Glomerular visceral epithelial cell (primary cell): ENCODE results near the gene SNX22.
"Not testable (repeated sequence)": the region's sequence is repeated elsewhere in the genome, so short reads cannot be mapped to it uniquely, and the experiment has no call there.

Experiments used
- DNase-seq: peaks from one replicate; pipeline ENCODE4 v3.0.0-alpha.2; 2016; ENCODE audit errors: extremely low spot score

The SNX22 gene

DNA sequence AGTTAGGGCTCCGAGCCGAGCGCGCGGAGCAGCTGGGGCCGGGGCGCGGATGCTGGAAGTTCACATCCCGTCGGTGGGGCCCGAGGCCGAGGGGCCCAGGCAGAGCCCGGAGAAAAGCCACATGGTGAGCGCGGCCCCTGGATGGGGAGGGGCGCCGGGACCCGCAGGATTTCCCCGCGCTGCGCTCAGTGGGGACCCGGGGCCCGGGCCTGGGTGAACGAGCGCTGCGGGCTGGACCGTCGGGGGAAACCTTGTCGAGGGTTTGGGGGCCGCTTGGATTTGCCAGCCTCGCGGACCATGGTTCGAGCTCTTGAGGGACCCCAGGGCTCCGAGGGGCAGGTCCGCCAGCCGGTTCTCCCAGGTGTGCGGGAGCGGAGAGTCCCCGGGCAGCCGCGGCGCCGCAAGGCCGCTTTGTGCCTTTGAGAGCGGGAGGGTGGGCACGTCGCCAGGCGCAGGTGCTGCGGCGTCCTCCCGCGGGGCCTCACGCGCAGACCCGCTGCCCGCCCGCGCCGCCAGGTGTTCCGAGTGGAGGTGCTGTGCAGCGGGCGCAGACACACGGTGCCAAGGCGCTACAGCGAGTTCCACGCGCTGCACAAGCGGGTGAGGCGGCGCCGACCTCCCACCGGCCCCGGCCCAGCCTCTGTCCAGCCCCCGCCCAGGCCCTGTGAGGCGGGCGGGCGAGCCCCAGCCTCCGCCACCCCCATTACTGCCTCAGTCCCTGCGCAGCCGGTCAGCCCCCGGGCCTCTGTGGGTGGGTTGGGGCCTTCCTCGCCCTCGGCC lies at the start of gene SNX22:
SNX22 (plus strand) TSS at position 5 of the 780 bp plus-strand sequence; CDS start at position 50, 45 bp downstream.
- no peak for DNase-seq

DNA sequence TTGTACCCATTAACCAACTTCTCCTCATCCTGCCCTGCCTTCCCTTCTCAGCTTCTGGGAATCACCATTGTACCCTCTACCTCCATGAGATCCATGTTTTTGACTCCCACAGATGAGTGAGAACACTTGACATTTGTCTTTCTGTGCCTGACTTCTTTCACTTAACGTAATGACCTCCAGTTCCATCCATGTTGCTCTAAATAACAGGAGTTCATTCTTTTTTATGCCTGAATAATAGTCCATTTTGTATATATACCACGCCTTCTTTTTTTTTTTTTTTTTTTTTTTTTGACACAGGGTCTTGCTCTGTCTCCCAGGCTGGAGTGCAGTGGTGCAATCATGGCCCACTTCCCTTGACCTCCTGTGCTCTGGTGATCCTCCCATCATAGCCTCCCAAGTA lies 49.0 kb upstream of the SNX22 start:
- no peak for DNase-seq

DNA sequence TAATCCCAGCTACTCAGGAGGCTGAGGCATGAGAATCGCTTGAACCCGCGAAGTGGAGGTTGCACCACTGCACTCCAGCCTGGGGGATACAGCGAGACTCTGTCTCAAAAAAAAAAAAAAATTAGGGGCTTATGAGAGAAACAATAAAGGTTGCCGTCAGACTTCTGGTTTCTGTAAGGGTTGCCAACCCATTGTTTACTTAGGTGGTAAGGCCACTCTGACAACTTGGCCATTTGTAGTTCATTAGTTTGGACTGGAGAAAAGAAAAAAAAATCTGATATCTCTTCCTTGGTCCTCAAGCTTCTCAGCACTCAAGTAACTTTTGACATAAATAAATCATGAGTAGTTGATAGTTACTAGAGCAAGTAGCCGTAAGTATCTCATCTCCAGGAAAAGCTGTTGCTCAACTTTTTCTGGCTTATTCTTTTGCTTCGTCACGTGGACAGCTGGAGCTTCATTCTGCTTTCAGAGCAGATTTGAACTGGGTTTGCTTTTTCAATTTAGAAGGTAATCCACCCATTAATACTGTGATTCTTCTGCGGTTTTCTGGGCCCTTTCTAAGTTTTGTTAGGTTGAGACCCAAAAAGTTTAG lies 46.3 kb upstream of the SNX22 start:
- no peak for DNase-seq

DNA sequence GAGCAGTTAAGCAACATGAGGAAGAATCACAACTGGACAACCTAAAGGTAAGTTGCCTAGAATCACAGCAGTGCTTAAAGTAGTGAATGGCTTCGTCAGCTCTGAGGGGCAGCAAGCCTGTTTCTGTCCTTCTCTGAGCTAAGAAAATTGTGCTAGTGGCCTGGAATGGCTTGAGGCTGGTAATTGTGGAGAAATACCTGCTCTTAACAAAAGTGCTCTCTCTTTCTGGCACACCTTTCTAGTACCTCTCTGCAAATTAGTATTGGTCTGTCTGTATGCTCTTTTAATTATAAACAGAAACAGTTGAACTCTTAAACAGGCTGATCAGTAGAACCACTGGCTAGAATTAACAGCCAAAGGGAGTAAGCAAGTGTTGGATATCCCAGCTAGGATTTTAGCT lies 44.2 kb upstream of the SNX22 start:
- no peak for DNase-seq

DNA sequence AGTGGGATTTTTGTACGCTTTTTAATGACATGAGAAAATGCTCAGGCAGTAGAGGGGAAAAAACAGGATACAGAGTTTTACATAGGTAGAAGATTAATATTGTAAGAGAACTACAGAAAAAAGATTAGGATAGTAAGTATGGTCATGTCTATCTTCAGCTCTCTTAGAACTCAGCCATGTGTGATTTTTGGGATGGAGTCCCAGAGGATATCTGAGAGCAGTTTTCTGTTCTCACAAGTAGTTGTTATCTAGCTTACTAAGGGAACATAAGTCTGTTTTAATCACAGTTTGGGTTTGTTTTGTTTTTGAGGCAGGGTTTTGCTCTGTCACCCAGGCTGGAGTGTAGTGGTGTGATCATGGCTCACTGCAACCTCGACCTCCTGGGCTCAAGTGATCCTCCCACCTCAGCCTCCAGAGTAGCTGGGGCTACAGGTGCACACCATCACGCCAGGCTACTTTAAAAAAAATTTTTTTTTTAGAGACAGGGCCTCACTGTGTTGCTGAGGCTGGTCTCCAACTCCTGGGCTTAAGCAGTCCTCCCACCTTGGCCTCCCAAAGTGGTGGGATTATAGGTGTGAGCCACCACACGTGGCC lies 41.3 kb upstream of the SNX22 start:
- not testable (repeated sequence) for DNase-seq

DNA sequence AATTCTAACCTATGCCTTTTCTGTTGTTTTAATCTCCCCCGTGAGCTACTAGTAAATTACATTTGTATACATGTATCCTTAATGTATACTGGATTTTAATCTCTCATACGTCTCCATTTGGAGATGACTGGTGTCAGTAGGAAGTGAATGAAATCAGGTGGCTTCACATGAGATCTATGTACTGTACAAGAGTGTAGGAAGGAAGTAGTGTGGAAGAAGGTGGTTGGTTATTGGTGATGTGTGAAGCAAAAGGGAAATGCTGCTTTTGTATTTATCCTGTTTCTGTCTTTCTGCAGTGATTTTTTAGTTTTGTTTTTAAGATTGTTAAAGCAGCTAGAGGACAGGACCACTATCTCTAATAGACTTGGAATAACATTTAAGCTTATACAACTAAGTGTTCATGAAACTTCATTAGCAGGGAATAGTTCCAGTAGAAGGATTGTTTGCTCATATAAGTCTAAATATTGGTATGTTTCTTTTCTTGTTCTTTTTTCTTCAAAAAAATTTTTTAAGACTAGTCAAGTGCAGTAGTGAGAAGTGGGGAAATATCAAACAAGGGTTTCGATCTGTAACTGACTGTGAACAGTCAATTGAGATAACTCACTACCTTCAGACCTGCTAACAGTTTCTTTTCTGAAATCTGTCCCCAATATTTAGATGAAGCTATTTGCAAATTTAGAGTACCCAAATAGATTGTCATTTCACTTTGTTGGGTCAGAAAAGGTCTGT lies 40.4 kb upstream of the SNX22 start:
- DNase-seq: no peak

DNA sequence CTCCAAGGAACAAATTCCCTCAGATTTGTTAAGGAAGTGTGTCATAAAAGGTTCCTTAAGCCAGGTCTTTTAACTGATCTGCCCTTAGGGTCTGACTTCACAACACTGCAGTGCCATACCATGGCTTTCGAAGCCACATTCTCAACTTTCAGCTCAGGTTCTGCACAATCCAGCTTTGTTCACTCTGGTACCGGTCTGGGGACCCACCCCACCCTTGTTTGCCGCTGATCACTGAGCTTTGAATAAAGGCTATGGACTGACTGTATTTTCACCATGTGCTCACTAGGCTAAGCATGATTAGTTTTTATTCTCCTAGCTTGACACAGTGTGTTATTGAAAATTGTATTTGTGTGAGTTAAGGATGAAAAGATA lies 39.9 kb upstream of the SNX22 start:
- DNase-seq: no peak

DNA sequence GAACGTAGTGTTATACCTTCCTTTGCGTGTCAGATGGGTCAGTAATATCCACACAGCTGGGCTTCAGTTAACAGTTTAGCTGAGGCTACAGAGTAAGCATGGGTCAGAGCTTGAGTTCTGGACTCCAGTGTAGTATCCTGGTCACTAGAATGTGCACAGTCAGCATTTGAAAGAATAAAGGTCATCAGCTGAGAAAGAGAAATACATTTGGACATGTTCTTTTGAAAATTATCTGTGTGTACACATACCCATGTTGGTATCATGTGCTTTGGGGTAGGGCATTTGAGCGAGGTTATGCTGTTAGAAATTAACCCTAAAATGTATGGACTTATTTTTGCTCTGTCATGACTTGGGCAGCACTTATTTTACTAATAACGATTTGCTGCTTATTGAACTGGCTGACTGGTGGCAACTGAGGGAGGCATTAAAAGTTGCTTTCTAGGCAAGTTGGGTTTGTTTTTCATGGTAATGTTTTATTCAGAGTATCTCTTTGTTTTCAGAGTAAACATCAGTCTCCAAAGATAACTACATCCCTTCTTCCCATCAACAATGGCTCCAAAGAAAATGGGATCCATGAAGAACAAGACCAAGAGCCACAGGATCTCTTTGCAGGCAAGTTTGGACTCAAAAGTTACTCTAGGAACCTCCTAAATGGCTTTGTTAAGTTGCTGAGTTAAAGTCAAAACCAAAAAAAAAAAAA lies 39.3 kb upstream of the SNX22 start:
- no peak for DNase-seq

DNA sequence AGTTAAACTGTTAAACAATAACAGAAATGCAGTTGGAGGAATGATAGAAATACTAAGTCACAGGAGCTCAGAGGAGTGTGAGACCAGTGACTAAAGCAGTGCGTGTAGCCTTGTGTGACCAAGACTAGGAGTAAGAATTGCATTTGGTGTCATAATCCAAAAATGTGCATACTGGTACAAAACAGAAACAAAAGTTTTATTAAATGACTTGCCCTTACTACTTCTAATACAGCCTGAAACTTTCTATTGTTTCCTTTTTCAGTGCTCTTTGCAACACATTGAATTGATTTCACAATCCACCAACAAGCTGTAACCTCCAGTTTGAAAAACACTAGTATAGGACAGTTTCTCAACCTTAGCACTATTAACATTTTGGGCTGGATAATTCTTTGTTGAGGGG lies 38.6 kb upstream of the SNX22 start:
- no peak for DNase-seq

DNA sequence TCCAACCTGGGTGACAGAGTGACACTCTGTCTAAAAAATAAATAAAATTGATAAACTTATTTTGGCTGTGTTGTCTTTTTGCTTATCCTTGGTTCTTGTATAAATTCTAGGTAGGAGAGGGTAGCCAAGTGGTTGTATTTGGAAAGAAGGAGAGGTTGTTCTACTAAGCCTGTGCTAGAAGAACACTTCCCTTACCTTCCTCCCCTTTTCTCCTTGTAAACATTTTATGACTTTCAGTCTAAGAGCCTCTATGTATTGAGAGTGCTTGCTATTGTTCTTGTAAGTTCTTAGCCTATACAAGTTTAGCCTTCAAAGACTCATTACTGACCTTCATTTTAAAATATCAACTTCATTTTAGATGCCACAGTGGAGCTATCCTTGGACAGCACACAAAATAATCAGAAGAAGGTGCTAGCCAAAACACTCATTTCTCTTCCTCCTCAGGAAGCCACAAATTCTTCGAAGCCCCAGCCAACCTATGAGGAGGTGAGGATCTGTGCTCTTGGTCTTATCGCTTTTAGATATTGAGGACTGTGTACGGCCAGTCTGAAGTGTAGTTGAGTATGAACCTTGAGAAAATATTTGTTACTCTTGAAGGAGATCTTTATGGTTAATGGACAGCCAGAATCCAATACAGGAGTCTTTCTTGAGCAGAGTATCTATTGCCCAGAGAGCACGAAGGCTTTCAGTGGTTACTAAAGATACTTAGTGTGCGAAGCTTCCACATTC lies 33.6 kb upstream of the SNX22 start:
- no peak for DNase-seq

DNA sequence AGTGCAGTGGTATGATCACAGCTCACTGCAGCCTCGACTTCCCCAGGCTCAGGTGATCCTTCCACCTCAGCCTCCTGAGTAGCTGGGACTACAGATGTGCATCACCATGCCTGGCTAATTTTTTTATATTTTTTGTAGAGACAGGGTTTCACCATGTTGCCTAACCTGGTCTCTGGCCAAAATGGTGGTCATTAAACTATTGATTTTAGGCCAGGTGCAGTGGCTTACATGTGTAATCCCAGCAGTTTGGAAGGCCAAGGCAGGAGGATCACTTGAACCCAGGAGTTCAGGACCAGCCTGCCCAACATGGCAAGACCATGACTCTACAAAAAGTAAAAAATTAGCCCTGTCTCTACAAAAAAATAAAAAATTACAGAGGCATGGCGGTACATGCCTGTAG lies 31.2 kb upstream of the SNX22 start:
- not testable (repeated sequence) for DNase-seq

DNA sequence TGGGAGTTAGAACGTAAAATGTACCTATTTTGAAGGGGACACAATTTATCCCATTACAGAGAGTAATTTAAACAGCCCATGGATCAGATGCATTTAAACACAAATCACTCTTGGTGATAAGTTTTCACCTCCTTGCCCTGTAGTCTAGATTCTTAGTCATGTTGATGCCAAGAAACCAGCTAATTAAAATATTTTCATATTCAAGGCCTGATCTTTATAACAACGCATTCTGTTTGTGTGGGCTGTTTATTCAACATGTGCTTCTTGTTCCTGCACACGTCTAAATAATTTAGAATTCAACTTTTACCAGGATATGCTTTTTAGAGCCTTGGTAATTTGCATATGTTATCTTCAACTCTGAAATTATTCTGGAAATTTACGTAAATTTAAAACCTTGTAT lies 29.9 kb upstream of the SNX22 start:
- DNase-seq: no peak

DNA sequence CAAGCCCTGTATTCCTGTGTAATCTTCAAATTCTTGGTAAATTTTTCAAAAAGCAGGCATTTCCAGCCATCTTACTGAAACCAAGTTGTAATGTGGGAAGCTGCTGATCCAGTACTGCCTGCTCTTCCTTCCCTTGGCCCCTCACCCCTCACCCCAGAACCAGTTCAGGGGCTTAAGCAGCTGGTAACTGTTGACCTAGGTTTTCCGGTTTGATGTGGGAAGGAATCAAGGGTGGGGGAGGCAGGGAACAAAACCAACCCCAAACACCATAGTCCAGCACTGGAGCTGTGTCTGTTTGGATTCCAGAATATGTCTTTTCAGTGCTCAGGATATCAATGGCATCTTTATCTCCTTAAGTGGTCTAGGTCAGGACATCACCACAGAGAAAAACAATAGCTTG lies 29.1 kb upstream of the SNX22 start:
- DNase-seq: no peak

DNA sequence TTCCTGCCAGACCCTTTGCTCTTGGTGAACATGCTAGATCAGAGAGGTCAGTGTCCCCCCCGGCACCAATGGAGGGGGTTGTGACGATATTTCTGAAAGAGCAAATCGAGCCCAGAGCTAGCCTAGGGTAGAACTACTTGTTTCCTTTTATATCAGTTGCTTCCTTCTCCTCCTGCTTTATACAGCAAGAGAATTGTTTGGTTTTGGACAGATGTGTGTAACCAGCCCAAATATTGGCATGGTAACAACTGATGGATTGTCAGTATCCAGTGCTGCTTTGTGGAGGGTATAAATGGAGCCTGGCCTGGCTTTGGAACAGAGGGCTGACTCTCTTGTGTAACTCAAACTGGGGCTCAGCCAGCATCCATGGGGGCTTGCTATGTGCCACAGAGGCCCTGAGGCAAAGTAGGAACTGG lies 28.6 kb upstream of the SNX22 start:
- DNase-seq: no peak

DNA sequence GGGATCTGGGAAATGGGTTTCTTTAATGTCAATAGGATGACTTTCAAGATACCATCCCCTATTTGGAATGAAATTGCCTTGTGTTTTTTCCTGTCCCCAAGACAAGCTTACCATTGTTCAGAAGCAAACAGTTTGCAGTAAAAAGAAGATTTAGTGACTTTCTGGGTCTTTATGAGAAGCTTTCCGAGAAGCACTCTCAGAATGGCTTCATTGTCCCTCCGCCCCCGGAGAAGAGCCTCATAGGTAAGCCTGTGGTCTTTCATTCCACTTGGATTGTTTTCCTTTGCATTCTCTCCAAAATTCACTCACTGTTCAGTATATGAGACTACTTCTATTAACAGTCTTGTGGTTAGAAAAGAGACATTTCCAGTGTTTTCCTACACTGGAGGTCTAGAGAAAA lies 25.6 kb upstream of the SNX22 start:
- DNase-seq: no peak

DNA sequence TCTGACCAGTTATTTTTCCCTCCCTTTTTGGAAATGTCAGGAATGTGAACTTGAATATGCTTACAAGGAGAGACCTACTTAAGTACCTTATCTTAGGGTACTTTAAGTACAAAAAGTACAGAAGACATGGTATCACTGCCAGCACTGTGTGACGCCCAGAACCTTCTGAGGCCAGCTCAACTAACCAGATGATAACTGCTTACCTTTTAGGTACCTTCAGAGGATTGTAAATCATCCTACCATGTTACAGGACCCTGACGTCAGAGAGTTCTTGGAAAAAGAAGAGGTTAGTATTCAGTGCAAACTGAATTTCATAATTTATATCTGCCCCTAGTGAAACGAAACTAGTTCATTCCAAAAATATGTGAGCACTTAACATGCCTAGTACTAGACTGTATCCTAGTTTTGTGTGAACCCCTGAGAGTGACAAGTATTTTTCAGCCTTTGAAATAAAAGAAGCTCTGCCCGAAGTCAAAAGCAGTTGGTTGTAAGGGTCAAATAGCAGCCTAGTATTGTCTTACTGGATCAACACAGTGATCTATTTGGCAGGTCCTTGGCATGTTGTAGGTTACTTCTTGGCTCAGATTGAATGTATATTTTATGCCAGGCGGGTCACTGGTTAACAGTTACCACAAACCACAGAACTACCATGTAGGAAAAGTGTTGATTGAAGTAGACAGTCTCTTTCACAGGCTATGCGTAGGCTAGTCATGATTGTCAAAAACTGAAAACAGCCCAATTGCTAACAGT lies 23.8 kb upstream of the SNX22 start:
- DNase-seq: no peak

DNA sequence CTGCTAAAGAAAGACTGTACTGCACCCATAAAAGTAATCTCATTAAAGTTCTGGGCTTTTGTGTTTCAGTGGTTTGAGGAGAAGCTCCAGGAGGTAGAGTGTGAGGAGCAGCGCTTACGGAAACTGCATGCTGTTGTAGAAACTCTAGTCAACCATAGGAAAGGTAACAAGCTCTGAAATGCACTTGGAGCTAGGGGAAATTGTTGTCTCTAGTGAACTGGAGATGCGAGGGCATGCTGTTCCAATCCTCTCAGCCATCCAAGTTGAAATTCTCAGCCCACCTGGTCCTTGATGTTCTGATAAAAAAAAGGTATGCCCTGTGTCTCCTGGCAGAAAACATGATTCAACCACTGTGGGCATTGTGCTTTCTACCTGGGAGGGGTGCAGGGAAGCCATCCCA lies 21.4 kb upstream of the SNX22 start:
- DNase-seq: no peak

DNA sequence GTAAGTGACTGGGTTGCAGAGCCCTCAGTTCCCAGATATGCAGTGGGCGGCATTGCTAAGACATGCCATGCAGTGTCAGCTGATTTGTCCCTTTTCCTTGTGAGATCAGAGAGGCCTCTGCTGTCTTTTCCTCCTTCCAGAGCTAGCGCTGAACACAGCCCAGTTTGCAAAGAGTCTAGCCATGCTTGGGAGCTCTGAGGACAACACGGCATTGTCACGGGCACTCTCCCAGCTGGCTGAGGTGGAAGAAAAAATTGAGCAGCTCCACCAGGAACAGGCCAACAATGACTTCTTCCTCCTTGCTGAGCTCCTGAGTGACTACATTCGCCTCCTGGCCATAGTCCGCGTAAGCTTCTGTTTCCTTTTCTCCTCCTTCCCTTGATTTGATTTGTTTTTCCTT lies 20.0 kb upstream of the SNX22 start:
- DNase-seq: no peak

DNA sequence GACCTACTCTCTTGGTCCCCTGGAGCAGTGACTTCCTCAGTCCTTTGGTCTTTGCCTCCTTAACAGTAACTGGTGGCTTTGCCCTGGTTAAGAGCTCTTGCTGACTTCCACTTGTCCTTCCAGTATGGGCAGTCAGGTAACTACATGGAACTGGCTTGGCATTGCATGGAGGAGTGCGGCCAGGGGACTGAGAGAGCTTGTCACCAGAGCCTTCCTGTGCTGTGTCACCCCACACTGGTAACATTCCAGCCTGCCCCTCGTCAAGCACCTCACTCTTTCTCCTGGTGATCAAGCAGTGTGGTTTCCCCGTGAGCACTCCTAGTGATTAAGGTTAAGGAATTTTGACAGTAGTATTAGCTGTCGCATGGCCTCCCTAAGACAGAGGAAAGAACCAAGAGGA lies 19.3 kb upstream of the SNX22 start:
- no peak for DNase-seq

DNA sequence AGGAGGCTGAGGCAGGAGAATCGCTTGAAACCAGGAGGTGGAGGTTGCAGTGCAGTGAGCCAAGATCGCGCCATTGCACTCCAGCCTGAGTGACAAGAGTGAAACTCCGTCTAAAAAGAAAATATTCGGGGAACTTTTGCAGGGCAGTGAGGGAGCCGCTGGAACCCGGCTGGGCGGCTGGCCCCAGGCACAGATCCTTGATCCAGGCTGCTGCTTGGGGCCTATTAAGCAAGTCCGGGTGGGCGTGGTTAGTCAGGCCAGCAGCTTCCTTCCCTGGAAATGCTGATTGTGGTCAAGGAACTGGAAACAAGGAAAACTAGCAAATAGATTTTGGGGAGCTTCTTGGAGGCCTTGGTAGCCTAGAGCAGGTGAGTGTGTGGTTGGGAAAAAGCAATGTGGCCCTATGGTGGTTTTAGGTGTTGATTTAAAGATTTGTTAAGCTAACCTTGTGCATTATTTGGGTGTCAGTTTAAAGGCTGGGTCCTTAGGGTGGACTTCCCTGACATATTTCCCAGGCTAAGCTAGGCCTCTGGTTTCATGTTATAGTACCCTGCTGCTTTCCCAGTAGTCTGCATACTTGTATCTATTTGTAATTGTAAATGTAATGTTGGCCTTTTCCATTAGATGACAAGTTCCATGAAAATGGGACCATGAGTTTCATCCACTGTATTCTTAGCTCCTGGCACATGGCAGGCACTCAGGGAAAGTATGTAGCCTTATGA lies 17.7 kb upstream of the SNX22 start:
- DNase-seq: no peak
